ENCODE measurements around the gene RNU6-9.

RNU6-9 gene

GRCh38 chr19:897442-898039, 4.3 kb downstream of the RNU6-9 start:
- DNase-seq (ENCODE audit: low read depth in 1 of 2, low spot score in 1 of 2): no peak

- no peak for DNase-seq (ENCODE audit: low read depth in 1 of 2, low spot score in 1 of 2)
These were observed 5.4 kb downstream of the RNU6-9 start for GRCh38 chr19:898663-899062.

DNA sequence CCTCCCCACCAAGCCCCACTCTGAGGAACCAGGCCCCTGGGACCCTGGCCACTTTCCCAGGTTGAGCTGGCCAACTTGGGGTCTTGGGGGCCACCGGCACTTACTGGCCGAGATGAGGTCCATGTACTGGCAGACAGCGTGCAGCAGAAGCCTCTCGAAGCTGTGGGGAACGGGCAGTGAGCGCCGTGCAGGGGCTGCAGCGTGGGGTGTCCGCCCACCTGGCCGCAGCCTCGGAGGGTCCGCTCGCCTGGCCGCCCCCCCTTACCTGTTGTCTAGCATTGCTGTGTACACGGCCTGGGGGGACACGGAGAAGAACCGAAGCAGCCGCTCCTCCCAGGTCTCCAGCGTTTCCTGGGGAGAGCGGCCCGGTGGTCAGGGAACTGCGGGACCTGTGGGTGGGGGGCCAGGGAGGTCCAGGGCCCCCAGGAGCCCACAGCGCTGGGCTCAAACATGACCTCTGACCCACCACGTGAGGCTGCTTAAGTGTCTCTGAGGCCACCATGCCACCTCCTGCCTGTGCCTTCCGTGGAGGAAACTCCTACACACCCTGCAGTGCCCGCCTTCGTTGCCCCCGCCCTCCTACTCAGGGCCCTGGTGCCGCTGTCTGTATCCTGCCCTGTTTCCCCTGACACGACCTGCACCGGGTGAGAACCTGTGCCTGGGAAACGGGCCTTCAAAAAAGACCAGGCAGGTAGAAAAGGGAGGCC, 6.2 kb downstream of the RNU6-9 start:
- DNase-seq (ENCODE audit: low read depth in 1 of 2, low spot score in 1 of 2): no peak

DNA sequence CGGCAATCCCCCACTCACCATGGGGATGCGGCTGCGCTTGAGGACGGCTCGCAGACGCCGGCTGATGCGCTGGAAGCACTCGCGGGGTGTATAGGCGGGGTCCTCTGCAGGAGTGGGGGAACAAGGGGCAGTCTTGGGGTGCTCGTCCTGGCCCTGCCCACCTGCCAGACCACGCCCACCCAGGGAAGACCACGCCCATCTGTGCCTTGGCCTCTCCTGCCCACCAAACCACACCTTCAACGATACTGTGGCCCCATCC, 6.7 kb downstream of the RNU6-9 start:
- DNase-seq (ENCODE audit: low read depth in 1 of 2, low spot score in 1 of 2): no peak

DNA sequence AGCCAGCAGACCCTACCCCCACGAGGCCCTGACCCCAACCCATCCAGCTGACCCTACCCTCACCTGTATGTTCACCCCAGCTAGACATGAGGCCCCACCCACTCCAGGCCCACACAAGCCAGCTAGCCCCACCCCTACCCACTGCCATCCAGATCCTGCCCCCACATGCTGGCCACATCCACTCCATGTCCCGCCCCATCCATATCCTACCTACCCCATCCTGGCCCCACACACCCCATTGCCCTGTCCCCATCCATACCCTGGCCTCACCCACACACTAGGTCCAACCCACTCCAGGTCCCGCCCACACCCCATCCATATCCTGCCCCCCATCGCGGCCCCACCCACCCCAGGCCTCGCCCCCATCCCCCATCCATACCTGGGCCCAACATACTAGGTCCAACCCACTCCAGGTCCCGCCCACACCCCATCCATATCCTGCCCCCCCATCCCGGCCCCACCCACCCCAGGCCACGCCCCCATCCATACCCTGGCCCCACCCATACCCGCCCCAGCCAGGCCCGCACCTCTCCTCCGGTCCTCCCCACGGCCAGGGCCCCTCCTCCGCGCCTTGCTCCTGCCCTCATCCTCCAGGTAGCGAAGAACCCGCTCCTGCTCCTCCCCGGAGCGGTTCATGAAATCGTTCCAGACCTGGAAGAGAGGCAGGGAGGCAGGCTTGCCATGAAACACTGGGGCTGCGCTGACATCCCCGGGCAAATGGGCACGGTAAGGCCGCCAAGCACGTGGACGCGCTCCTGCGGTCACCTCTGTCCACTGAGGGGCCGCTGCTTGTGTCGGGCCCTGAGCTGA, 7.2 kb downstream of the RNU6-9 start:
- no peak for DNase-seq (ENCODE audit: low read depth in 1 of 2, low spot score in 1 of 2)

GRCh38 chr19:901216-902092, 8.2 kb downstream of the RNU6-9 start:
- no peak for DNase-seq (ENCODE audit: low read depth in 1 of 2, low spot score in 1 of 2)

DNA sequence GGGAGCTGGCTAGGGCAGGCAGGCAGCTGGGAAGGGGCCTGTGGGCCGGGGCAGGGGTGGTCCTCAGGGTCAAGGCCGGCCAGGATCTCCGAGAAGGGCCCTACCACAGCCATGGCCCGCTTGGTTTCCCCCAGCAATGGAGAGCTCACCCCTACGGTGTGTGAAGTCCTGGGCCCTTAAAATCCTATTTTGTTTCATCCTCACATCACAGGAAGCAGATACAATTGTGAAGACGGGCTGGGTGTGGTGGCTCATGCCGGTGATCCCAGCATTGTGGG, 8.7 kb downstream of the RNU6-9 start:
- DNase-seq (ENCODE audit: low read depth in 1 of 2, low spot score in 1 of 2): no peak

DNA sequence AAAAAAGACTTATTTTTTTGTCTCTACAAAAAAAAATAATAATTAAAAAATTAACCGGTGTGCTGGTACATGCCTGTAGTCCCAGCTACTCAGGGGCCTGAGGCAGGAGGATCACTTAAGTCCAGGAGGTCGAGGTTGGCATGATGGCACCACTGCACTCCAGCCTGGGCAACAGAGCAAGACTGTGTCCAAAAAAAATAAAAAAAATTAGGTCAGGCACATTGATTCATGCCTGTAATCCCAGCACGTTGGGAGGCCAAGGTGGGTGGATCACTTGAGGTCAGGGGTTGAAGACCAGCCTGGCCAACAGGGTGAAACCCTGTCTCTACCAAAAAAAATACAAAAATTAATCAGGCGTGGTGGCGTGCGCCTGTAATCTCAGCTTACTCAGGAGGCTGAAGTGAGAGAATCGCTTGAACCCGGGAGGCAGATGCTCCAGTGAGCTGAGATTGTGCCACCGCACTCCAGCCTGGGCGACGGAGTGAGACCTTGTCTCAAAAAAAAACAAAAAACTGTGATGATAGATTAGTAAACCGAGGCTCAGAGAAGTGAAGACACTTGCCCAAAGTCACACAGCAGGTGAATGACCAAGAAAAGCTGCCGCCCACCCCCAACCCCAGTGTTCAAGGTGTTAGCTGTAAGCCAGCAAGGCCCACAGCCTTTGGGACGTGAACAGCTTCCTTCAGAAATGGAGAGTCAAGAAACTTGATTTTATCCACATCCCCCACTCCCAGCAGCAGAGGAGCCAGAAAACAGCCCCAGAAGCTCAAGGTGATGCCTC, 9.4 kb downstream of the RNU6-9 start:
- DNase-seq (ENCODE audit: low read depth in 1 of 2, low spot score in 1 of 2): no peak

GRCh38 chr19:903266-903797, 10.0 kb downstream of the RNU6-9 start:
- no peak for DNase-seq (ENCODE audit: low read depth in 1 of 2, low spot score in 1 of 2)

GRCh38 chr19:904545-904944, 11.3 kb downstream of the RNU6-9 start:
- DNase-seq (ENCODE audit: low read depth in 1 of 2, low spot score in 1 of 2): no peak

- no peak for DNase-seq (ENCODE audit: low read depth in 1 of 2, low spot score in 1 of 2)
These were observed 13.2 kb downstream of the RNU6-9 start for GRCh38 chr19:906480-906879.

GRCh38 chr19:907183-907853, 14.0 kb downstream of the RNU6-9 start:
- no peak for DNase-seq (ENCODE audit: low read depth in 1 of 2, low spot score in 1 of 2)

DNA sequence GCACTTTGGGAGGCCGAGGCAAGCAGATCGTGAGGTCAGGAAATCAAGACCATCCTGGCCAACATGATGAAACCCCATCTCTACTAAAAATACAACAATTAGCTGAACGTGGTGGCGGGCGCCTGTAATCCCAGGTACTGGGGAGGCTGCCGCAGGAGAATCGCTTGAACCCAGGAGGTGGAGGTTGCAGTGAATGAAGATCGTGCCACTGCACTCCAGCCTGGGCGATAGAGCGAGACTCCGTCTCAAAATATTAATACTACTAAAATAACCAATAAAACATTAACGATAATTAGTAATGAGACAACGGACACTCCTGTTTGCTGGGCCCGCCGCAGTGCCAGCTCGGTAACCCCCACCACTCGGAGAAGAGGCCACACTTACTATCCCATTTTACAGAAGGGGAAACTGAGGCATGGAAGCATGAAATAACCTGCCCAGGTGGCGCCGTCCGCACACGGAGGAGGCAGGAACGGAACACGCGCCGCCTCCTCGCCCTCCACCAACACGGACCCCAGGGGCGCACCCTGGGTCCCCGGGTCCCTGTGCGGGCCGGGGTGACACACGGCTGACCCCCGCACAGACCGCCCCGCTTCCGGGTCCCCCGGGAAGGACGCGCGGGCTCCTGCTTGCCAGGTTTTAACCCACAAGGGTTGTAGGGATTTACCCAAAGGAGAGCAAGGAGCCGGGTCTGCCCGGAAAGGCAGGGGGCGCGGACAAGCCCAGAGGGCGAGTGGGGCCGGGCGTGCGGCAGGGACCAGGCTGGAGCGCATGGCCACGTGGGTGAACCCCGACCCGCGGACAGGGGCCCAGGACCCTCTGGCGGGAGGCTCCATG, 18.1 kb downstream of the RNU6-9 start:
- no peak for DNase-seq (ENCODE audit: low read depth in 1 of 2, low spot score in 1 of 2)

DNA sequence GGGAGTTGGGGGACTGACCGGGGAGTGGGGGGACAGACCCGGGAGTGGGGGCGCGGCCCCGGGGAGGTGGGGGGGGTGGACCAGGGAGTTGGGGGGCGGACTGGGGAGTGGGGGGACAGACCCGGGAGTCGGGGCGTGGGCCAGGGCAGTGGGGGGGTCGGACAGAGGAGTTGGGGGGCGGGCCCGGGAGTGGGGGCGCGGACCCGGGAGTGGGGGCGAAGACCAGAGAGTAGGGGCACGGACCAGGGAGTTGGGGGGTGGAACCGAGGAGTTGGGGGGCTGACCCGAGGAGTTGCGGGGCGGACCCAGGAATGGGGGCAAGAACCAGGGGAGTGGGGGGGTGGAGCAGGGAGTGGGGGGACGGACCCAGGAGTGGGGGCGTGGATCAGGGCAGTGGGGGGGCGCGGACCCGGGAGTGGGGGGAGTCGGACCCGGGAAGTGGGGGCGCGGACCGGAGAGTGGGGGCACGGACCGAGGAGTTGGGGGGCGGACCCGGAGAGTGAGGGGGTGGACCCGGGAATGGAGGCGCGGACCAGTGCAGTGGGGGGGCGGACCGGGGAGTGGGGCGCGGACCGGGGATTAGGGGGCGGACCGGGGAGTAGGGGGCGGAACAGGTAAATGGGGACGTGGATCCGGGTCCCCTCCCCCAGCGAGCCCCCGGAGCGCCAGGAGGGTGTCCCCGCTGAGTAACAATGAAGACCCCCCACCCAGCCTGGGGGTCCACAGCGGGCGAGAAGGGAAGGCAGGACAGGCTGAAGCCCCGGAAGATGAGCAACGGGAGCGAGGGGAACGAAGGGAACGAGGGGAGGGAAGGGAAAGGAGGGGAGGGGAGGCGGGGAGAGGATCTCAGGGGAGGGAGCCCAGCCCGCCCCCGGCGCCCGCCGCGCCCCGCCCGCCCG, 19.1 kb downstream of the RNU6-9 start:
- no peak for DNase-seq (ENCODE audit: low read depth in 1 of 2, low spot score in 1 of 2)

GRCh38 chr19:913080-913748, 19.9 kb downstream of the RNU6-9 start, which contains the start of gene R3HDM4:
TSS of gene R3HDM4 (minus strand) at chr19:913219. CDS start at chr19:913157, 62 bp downstream.
- peak; percentile 68 to 79 for DNase-seq (ENCODE audit: low read depth in 1 of 2, low spot score in 1 of 2)

DNA sequence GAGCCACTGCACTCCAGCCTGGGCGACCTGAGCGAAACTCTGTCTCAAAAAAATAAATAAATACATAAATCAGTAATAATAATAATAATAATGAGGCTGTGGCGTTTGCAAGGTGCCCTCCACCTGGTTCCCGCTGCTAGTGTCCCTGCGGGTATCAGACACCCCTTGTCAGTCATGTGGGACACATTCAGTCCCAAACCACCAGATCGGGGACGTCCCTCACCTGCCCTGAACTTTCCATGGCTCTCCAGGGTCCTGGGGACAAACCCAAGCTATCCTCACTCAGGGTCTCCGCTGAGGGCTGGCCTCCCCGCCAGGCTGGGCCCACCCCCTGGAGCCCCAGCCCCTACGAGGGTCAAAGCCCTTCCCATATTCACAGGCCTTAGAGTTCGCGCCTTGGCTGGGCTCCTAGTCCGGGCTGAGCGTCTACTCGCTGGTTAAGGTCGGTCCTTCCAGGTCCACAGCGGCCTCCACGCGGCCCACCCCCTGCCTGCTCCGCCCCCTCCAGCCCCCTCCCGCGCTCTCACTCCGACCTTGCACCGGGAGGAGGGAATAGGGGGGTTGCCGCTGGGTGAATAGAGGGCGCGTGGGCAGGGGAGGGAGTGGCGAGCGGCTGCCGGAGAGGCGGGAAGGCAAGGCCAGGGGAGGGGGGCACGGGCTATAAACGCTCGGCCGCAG, 23.5 kb downstream of the RNU6-9 start:
- no peak for DNase-seq (ENCODE audit: low read depth in 1 of 2, low spot score in 1 of 2)
